GM12878 (cell line): ENCODE results near the gene SERINC5. TPM values are rescaled to one million over a fixed set of nuclear protein-coding genes. Genes with fewer than 3 reads are reported as not detected.

Experiments used
- ATAC-seq: fragments of 200-7000 bp; cut with Tn5 transposase; 3 replicates; pipeline ENCODE4 v1.9.1; 2020; ENCODE audit warnings: mild to moderate bottlenecking, moderate library complexity
- BruUV-seq: library from RNA; stranded (reverse); fragments of 400-500 nt; replicated peaks from 2 replicates; lab custom pipeline; 2021; lab: Mats Ljungman, UMichigan
- CTCF ChIA-PET: fragments of 300-600 bp; sonication (Branson Sonifier 250); formaldehyde crosslinking; extraction: SDS; loops from one replicate; lab custom pipeline; 2021; ENCODE audit warnings: inconsistent platforms; lab: Yijun Ruan, JAX
- POLR2A ChIA-PET: fragments of 350-600 bp; formaldehyde crosslinking; extraction: SDS; loops from one replicate; lab custom pipeline; 2021; ENCODE audit warnings: inconsistent platforms; lab: Charles Lee
- RAD21 ChIA-PET: fragments of 300-600 bp; sonication (Branson Sonifier 250); formaldehyde crosslinking; loops from one replicate; lab custom pipeline; 2023; ENCODE audit warnings: antibody characterized with exemption; ENCODE audit not compliant: unreplicated experiment; lab: Charles Lee
- SMC1A ChIA-PET: fragments of 300-600 bp; sonication (Branson Sonifier 250); formaldehyde crosslinking; loops from one replicate; lab custom pipeline; 2023; ENCODE audit not compliant: unreplicated experiment, uncharacterized antibody; lab: Charles Lee
- DNase-seq: peaks from one replicate; pipeline ENCODE4 v3.0.0-alpha.2; 2011; ENCODE audit warnings: low read depth, low spot score
- FAIRE-seq: peaks from 3 replicates; lab custom pipeline; 2011; peaks lifted over from hg19 to GRCh38; lab: Jason Lieb, UNC
- H2AFZ ChIP-seq: 2 replicates; pipeline ENCODE4 v1.6.0; 2011; ENCODE audit warnings: low read depth, low read length, control low read depth; ENCODE audit not compliant: control insufficient read depth
- H3K27ac ChIP-seq: 2 replicates; pipeline ENCODE4 v1.5.1; 2011; ENCODE audit warnings: control low read depth; ENCODE audit not compliant: control insufficient read depth, insufficient read depth
- H3K27me3 ChIP-seq, 2 experiments: replicated peaks in 1 of 2; 2 replicates each; pipeline versions ENCODE4 v1.6.0 to v1.6.1; 2011; ENCODE audit warnings: low read length in 1 of 2; ENCODE audit not compliant: control insufficient read depth in 2 of 2, insufficient read depth in 2 of 2
- H3K36me3 ChIP-seq, 2 experiments: 2 replicates each; pipeline ENCODE4 v1.5.1; 2011; ENCODE audit warnings: low read length in 1 of 2; ENCODE audit not compliant: control insufficient read depth in 2 of 2, insufficient read depth in 2 of 2
- H3K4me1 ChIP-seq: 2 replicates; pipeline ENCODE4 v1.6.1; 2011; ENCODE audit warnings: mild to moderate bottlenecking, low read length, moderate library complexity, mixed read lengths; ENCODE audit not compliant: control insufficient read depth, insufficient read depth
- H3K4me2 ChIP-seq: 2 replicates; pipeline ENCODE4 v1.6.0; 2011; ENCODE audit warnings: control low read depth; ENCODE audit not compliant: control insufficient read depth, insufficient read depth
- H3K4me3 ChIP-seq: fragments of 200-600 bp; sonication (generic); 2 replicates; pipeline ENCODE4 v1.5.1; 2016
- H3K79me2 ChIP-seq: 2 replicates; pipeline ENCODE4 v1.6.0; 2011; ENCODE audit warnings: low read length; ENCODE audit not compliant: control insufficient read depth, insufficient read depth
- H3K9ac ChIP-seq: 2 replicates; pipeline ENCODE4 v1.8.0; 2011; ENCODE audit warnings: low read length, control low read depth, mixed read lengths; ENCODE audit not compliant: control insufficient read depth, insufficient read depth
- H3K9me3 ChIP-seq: replicated peaks from 3 replicates; pipeline ENCODE4 v1.5.1; 2011; ENCODE audit warnings: mild to moderate bottlenecking, low read length; ENCODE audit not compliant: control insufficient read depth, insufficient read depth
- H4K20me1 ChIP-seq: 2 replicates; pipeline ENCODE4 v1.6.0; 2011; ENCODE audit not compliant: control insufficient read depth, insufficient read depth
- ATF7 ChIP-seq: fragments of 450-650 bp; IDR thresholded peaks from 2 replicates; pipeline ENCODE4 v1.6.1; 2016; ENCODE audit warnings: low read depth, mild to moderate bottlenecking
- CBFB ChIP-seq: IDR thresholded peaks from 2 replicates; pipeline ENCODE4 v1.6.1; 2016; ENCODE audit warnings: antibody characterized with exemption, low read depth
- CHD1 ChIP-seq: IDR thresholded peaks from 2 replicates; pipeline ENCODE4 v1.6.1; 2012; ENCODE audit warnings: low read depth, low read length, improper control_type of control experiment
- CTCF ChIP-seq, 3 experiments: IDR thresholded peaks in 2 of 3; conservative IDR thresholded peaks in 1 of 3; 2 replicates each; pipeline ENCODE4 v1.5.1; 2011; ENCODE audit warnings: low read depth in 3 of 3, low read length in 3 of 3, mild to moderate bottlenecking in 3 of 3, control low read depth in 2 of 3, moderate library complexity in 2 of 3, inconsistent platforms in 1 of 3, mixed read lengths in 1 of 3; ENCODE audit not compliant: control insufficient read depth in 2 of 3, insufficient read depth in 1 of 3; ENCODE audit errors: extremely low read depth in 1 of 3
- E2F8 ChIP-seq: fragments of 450-650 bp; IDR thresholded peaks from 2 replicates; pipeline ENCODE4 v1.6.1; 2018; ENCODE audit warnings: mild to moderate bottlenecking, low read depth, moderate library complexity; ENCODE audit not compliant: partially characterized antibody
- EGR1 ChIP-seq, 2 experiments: IDR thresholded peaks; 1 replicate in 1 of 2; 2 replicates in 1 of 2; pipeline ENCODE4 v1.6.1; 2011 to 2012; ENCODE audit warnings: low read depth in 2 of 2, low read length in 2 of 2, borderline replicate concordance in 1 of 2, mild to moderate bottlenecking in 1 of 2, moderate library complexity in 1 of 2
- HSF1 ChIP-seq: fragments of 150-350 bp; IDR thresholded peaks from 2 replicates; pipeline ENCODE4 v1.6.1; 2014; ENCODE audit warnings: mild to moderate bottlenecking, low read depth, low read length
- IRF3 ChIP-seq: fragments of 450-650 bp; IDR thresholded peaks from 2 replicates; pipeline ENCODE4 v1.6.1; 2014; ENCODE audit warnings: mild to moderate bottlenecking
- MEF2A ChIP-seq: IDR thresholded peaks from 2 replicates; pipeline ENCODE4 v1.6.1; 2011; ENCODE audit warnings: low read depth, mild to moderate bottlenecking, low read length, moderate library complexity; ENCODE audit not compliant: insufficient read depth
- MTA2 ChIP-seq: fragments of 450-650 bp; IDR thresholded peaks from 2 replicates; pipeline ENCODE4 v1.6.1; 2016; ENCODE audit warnings: low read depth, mild to moderate bottlenecking, moderate library complexity
- RBBP5 ChIP-seq: fragments of 200-600 bp; sonication (generic); conservative IDR thresholded peaks from 2 replicates; pipeline ENCODE4 v1.6.1; 2016
- TBL1XR1 ChIP-seq: IDR thresholded peaks from 2 replicates; pipeline ENCODE4 v1.6.1; 2012; ENCODE audit warnings: low read depth, low read length, improper control_type of control experiment
- TCF3 ChIP-seq: IDR thresholded peaks from 2 replicates; pipeline ENCODE4 v1.6.1; 2012; ENCODE audit warnings: low read depth, mild to moderate bottlenecking, low read length, borderline replicate concordance; ENCODE audit not compliant: insufficient read depth
- ZNF384 ChIP-seq: IDR thresholded peaks from 2 replicates; pipeline ENCODE4 v1.6.1; 2012; ENCODE audit warnings: low read depth, mild to moderate bottlenecking, low read length, improper control_type of control experiment, borderline replicate concordance
- WGBS: methylation state at CpG from one replicate; pipeline ENCODE4 v1.1.6; 2016; ENCODE audit warnings: low lambda C conversion rate; ENCODE audit not compliant: insufficient replicate concordance, insufficient coverage; ENCODE audit errors: missing lambda C conversion rate; 5-methylcytosine and 5-hydroxymethylcytosine counted together
- in situ Hi-C: fragments of 300-500 bp; cut with MboI; formaldehyde crosslinking; loops from 9 replicates; pipeline ENCODE4 v1.14.3; 2018; ENCODE audit warnings: mixed read lengths
- intact Hi-C: fragments of 100-400 bp; cut with micrococcal nuclease; formaldehyde crosslinking; loops from one replicate; pipeline ENCODE4 v1.14.2; 2022; ENCODE audit not compliant: unreplicated experiment
- polyA plus RNA-seq, 11 experiments: library from polyadenylated mRNA; depleted of rRNA in 4 of 11; unstranded in 6 of 11; stranded (reverse) in 5 of 11; fragments of >200 nt; fragmentation: Nextera tagmentation in 4 of 11; fragmentation: Illumina TruSeq in 1 of 11; extraction: Ambion mirVana in 4 of 11; extraction: Trizol in 1 of 11; gene quantifications; 1 replicate in 1 of 11; 2 replicates in 10 of 11; pipeline versions ENCODE4 v1.2.1 to v1.2.3, GENCODE V29; 2011 to 2016; ENCODE audit warnings: inconsistent platforms in 2 of 11, missing spikeins in 2 of 11, low read depth in 1 of 11
- total RNA-seq, 4 experiments: library from RNA; depleted of rRNA in 3 of 4; stranded (reverse); fragments of >200 nt in 3 of 4; fragmentation: Illumina TruSeq in 1 of 4; extraction: Trizol in 1 of 4; gene quantifications; 2 replicates each; pipeline versions ENCODE4 v1.2.1 to v1.2.3, GENCODE V29; 2013 to 2021

The SERINC5 gene
- total and polyA plus RNA-seq, 10 of the 15 experiments (the other 5 are each of a cell fraction or from before 2014, with no cell fraction given) = 0.66 to 7.0 (median 2.8) TPM

GRCh38 chr5:80147119-80147815 lies 108.6 kb downstream of the SERINC5 start:
- BruUV-seq = no TSS peak
- ChIA-PET CTCF (interaction anchor here (0.7 kb wide), 1 partner anchor 9 kb away, joined by 3 read pairs; no protein-coding TSS in a partner anchor), RAD21 (interaction anchor here (0.6 to 2.1 kb wide), 5 partner anchors 18 to 161 kb away, joined by 3 to 7 read pairs (median 4); partner anchors contain the start of gene SERINC5), POLR2A (interaction anchor here (0.6 to 0.7 kb wide), 2 partner anchors 21 to 124 kb away, joined by 3 read pairs; no protein-coding TSS in a partner anchor), SMC1A (interaction anchor here (0.7 to 2.2 kb wide), 8 partner anchors 9 to 386 kb away, joined by 3 to 8 read pairs (median 3); no protein-coding TSS in a partner anchor)
- Histone ChIP-seq H3K9me3 (no peaks in the 10 kb centered on the region), H2AFZ (no peak overlapping the region), H4K20me1 (no peaks in the 10 kb centered on the region), H3K27ac (no peak overlapping the region), H3K4me3 (no peak overlapping the region), H3K36me3 (no peaks in the 10 kb centered on the region), H3K4me1 (peaks cover 15% of the 10 kb centered on the region), H3K79me2 (no peaks in the 10 kb centered on the region), H3K27me3 (no peaks in the 10 kb centered on the region), H3K4me2 (no peak overlapping the region), H3K9ac (no peak overlapping the region)
- 60% methylated on average over 9 of the region's 9 CpGs for WGBS
- ATAC-seq (no peak), DNase-seq (no peak), FAIRE-seq (no peak)
- in situ Hi-C loops (no loop called here), intact Hi-C loops (loop anchor here (2.0 kb wide), 1 partner anchor 54 kb away; no protein-coding TSS in a partner anchor)
- TF ChIP-seq IRF3 (no peak), TBL1XR1 (no peak), EGR1 (IDR thresholded peaks at IDR 0.05; ENCODE audit: borderline replicate concordance in 1 of 2, low read depth in 2 of 2, low read length in 2 of 2) (no peak), MEF2A (no peak), CHD1 (no peak), MTA2 (no peak), CTCF (IDR thresholded peaks at IDR 0.05 in 2 of 3, conservative IDR thresholded peaks at IDR 0.05 in 1 of 3; ENCODE audit: control insufficient read depth in 2 of 3, extremely low read depth in 1 of 3, insufficient read depth in 1 of 3, low read depth in 3 of 3, low read length in 3 of 3) (no peak), ATF7 (no peak), CBFB (no peak), ZNF384 (no peak), RBBP5 (no peak), E2F8 (no peak), HSF1 (no peak), TCF3 (no peak)
